Liver (tissue), 9 donors: ENCODE results near the gene OR6K3. TPM values are rescaled to one million over a fixed set of nuclear protein-coding genes. Genes with fewer than 3 reads are reported as not detected.
"Not testable (repeated sequence)": the region's sequence is repeated elsewhere in the genome, so short reads cannot be mapped to it uniquely, and the experiment has no call there.

Experiments used
- DNase-seq: peaks from one replicate; pipeline ENCODE4 v3.0.0-alpha.2; 2017; ENCODE audit warnings: low spot score
- H3K27ac ChIP-seq, 2 donors: one replicate each; pipeline ENCODE4 v1.7.0; 2013; ENCODE audit warnings: inconsistent platforms in 2 of 2, low read length in 2 of 2, control low read depth in 1 of 2, low read depth in 1 of 2, mild to moderate bottlenecking in 1 of 2
- H3K27me3 ChIP-seq, 4 donors: one replicate each; pipeline versions ENCODE4 v1.6.1 to v1.7.0; 2013; ENCODE audit warnings: low read length in 3 of 4, inconsistent platforms in 1 of 4, mild to moderate bottlenecking in 1 of 4, moderate library complexity in 1 of 4; ENCODE audit not compliant: control insufficient read depth in 4 of 4, insufficient read depth in 4 of 4
- H3K36me3 ChIP-seq, 4 donors: one replicate each; pipeline versions ENCODE4 v1.6.1 to v1.7.0; 2013; ENCODE audit warnings: low read length in 3 of 4, mild to moderate bottlenecking in 3 of 4, low read depth in 1 of 4, moderate library complexity in 1 of 4; ENCODE audit not compliant: control insufficient read depth in 4 of 4, insufficient read depth in 3 of 4
- H3K4me1 ChIP-seq, 4 donors: one replicate each; pipeline versions ENCODE4 v1.6.1 to v1.7.0; 2013; ENCODE audit warnings: low read length in 3 of 4, mild to moderate bottlenecking in 3 of 4, moderate library complexity in 1 of 4; ENCODE audit not compliant: control insufficient read depth in 4 of 4, insufficient read depth in 4 of 4
- H3K4me3 ChIP-seq, 3 donors: one replicate each; pipeline versions ENCODE4 v1.6.1 to v1.7.0; 2013; ENCODE audit warnings: low read length in 3 of 3, control low read depth in 1 of 3, low read depth in 1 of 3, mild to moderate bottlenecking in 1 of 3
- H3K9ac ChIP-seq, 2 donors: one replicate each; pipeline ENCODE4 v1.7.0; 2013; ENCODE audit warnings: low read length in 2 of 2, mild to moderate bottlenecking in 2 of 2, moderate library complexity in 2 of 2, control low read depth in 1 of 2, low read depth in 1 of 2
- H3K9me3 ChIP-seq, 4 donors: one replicate each; pipeline versions ENCODE4 v1.6.1 to v1.7.0; 2013; ENCODE audit warnings: low read length in 3 of 4; ENCODE audit not compliant: control insufficient read depth in 4 of 4
- CTCF ChIP-seq: fragments of 150-350 bp; IDR thresholded peaks from 2 replicates; pipeline ENCODE4 v1.5.1; 2017; ENCODE audit warnings: improper control_type of control experiment, low read depth, low read length; ENCODE audit not compliant: missing input control
- EGR1 ChIP-seq, 2 donors: IDR thresholded peaks; 2 replicates each; pipeline ENCODE4 v1.6.1; 2016 to 2018; ENCODE audit warnings: antibody characterized with exemption in 2 of 2, low read depth in 2 of 2
- FOXA1 ChIP-seq: IDR thresholded peaks from 2 replicates; pipeline ENCODE4 v1.6.1; 2016; ENCODE audit warnings: antibody characterized with exemption
- FOXA2 ChIP-seq: IDR thresholded peaks from 2 replicates; pipeline ENCODE4 v1.6.1; 2016; ENCODE audit warnings: antibody characterized with exemption
- GABPA ChIP-seq, 2 donors: IDR thresholded peaks in 1 of 2; conservative IDR thresholded peaks in 1 of 2; 2 replicates each; pipeline ENCODE4 v1.6.1; 2016; ENCODE audit warnings: antibody characterized with exemption in 2 of 2, mild to moderate bottlenecking in 1 of 2, moderate library complexity in 1 of 2
- HNF4A ChIP-seq, 2 donors: conservative IDR thresholded peaks; 2 replicates each; pipeline ENCODE4 v1.6.1; 2016; ENCODE audit warnings: antibody characterized with exemption in 2 of 2, mild to moderate bottlenecking in 2 of 2
- HNF4G ChIP-seq: IDR thresholded peaks from 2 replicates; pipeline ENCODE4 v1.6.1; 2016; ENCODE audit warnings: antibody characterized with exemption
- JUND ChIP-seq, 2 donors: IDR thresholded peaks; 2 replicates each; pipeline ENCODE4 v1.6.1; 2016; ENCODE audit warnings: antibody characterized with exemption in 2 of 2
- NR2F2 ChIP-seq: IDR thresholded peaks from 2 replicates; pipeline ENCODE4 v1.6.1; 2016; ENCODE audit warnings: antibody characterized with exemption
- RAD21 ChIP-seq, 2 donors: IDR thresholded peaks; 2 replicates each; pipeline ENCODE4 v1.6.1; 2016; ENCODE audit warnings: antibody characterized with exemption in 2 of 2, mild to moderate bottlenecking in 2 of 2
- RXRA ChIP-seq, 2 donors: IDR thresholded peaks; 2 replicates each; pipeline ENCODE4 v1.6.1; 2017 to 2018; ENCODE audit warnings: antibody characterized with exemption in 2 of 2, mild to moderate bottlenecking in 1 of 2
- SP1 ChIP-seq: IDR thresholded peaks from 2 replicates; pipeline ENCODE4 v1.6.1; 2018; ENCODE audit warnings: antibody characterized with exemption, mild to moderate bottlenecking
- YY1 ChIP-seq: IDR thresholded peaks from 2 replicates; pipeline ENCODE4 v1.6.1; 2016; ENCODE audit warnings: antibody characterized with exemption, mild to moderate bottlenecking
- WGBS: extraction: QIAGEN DNeasy Blood & Tissue Kit; methylation state at CpG from one replicate; pipeline ENCODE4 v1.1.7; 2013; 5-methylcytosine and 5-hydroxymethylcytosine counted together
- polyA plus RNA-seq, 2 donors: library from polyadenylated mRNA; stranded (reverse) in 1 of 2; unstranded in 1 of 2; fragments of 200-250 nt in 1 of 2; fragments of >200 nt in 1 of 2; fragmentation: Nextera tagmentation in 1 of 2; extraction: Ambion mirVana in 1 of 2; gene quantifications; one replicate each; pipeline versions ENCODE4 v1.2.1 to v1.2.3, GENCODE V29; 2013 to 2015
- total RNA-seq, 2 donors: library from RNA; depleted of rRNA; stranded (reverse); fragments of >200 nt; gene quantifications; one replicate each; pipeline ENCODE4 v1.2.3, GENCODE V29; 2014
- TF ChIP-seq, protein P1 (sequence below): IDR thresholded peaks from 2 replicates; pipeline ENCODE4 v1.6.1; 2016; ENCODE audit warnings: antibody characterized with exemption
- TF ChIP-seq, protein P2 (sequence below): IDR thresholded peaks from 2 replicates; pipeline ENCODE4 v1.6.1; 2016; ENCODE audit warnings: antibody characterized with exemption
- TF ChIP-seq, protein P3 (sequence below): IDR thresholded peaks from 2 replicates; pipeline ENCODE4 v1.6.1; 2016; ENCODE audit warnings: antibody characterized with exemption
- TF ChIP-seq, protein P4 (sequence below): IDR thresholded peaks from 2 replicates; pipeline ENCODE4 v1.6.1; 2016; ENCODE audit warnings: antibody characterized with exemption, mild to moderate bottlenecking
- donor health status: healthy.
- donor health status: healthy.
- donor health status: healthy.
- donor health status: healthy.
- donor health status: healthy.

Gene OR6K3
- total and polyA plus RNA-seq, 4 donors: 0.19 TPM; not detected in 3

- no peak for DNase-seq
- Histone ChIP-seq H3K27me3 (no peaks in the 10 kb centered on the region), H3K36me3 (no peaks in the 10 kb centered on the region), H3K9ac (no peak overlapping the region), H3K4me1 (no peaks in the 10 kb centered on the region), H3K9me3 (no peaks in the 10 kb centered on the region), H3K27ac (no peak overlapping the region), H3K4me3 (no peak overlapping the region)
- TF ChIP-seq, protein P1, sequence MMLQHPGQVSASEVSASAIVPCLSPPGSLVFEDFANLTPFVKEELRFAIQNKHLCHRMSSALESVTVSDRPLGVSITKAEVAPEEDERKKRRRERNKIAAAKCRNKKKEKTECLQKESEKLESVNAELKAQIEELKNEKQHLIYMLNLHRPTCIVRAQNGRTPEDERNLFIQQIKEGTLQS: no peak
- TF ChIP-seq SP1: no peak
- no peak for TF ChIP-seq RAD21 (IDR thresholded peaks at IDR 0.05)
- TF ChIP-seq RXRA (IDR thresholded peaks at IDR 0.05): no peak
- no peak for TF ChIP-seq EGR1 (IDR thresholded peaks at IDR 0.05; ENCODE audit: low read depth in 2 of 2)
- TF ChIP-seq YY1: no peak
- no peak for TF ChIP-seq CTCF
- no peak for TF ChIP-seq JUND (IDR thresholded peaks at IDR 0.05)
- TF ChIP-seq, protein P2, sequence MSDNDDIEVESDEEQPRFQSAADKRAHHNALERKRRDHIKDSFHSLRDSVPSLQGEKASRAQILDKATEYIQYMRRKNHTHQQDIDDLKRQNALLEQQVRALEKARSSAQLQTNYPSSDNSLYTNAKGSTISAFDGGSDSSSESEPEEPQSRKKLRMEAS: no peak
- no peak for TF ChIP-seq GABPA (IDR thresholded peaks at IDR 0.05 in 1 of 2, conservative IDR thresholded peaks at IDR 0.05 in 1 of 2)
Measured at GRCh38 chr1:158689875-158690274, 30.6 kb downstream of the OR6K3 start.

- 62% methylated on average over 1 of the region's 1 CpG for WGBS
- Histone ChIP-seq H3K4me1 (no peaks in the 10 kb centered on the region), H3K36me3 (no peaks in the 10 kb centered on the region), H3K9ac (no peak overlapping the region), H3K27ac (no peak overlapping the region), H3K27me3 (peaks cover 0 to 4% (median 0%) of the 10 kb centered on the region in 4 donors), H3K4me3 (no peak overlapping the region), H3K9me3 (no peaks in the 10 kb centered on the region)
- TF ChIP-seq RAD21 (IDR thresholded peaks at IDR 0.05) (no peak), FOXA2 (no peak), FOXA1 (no peak), NR2F2 (no peak), GABPA (IDR thresholded peaks at IDR 0.05 in 1 of 2, conservative IDR thresholded peaks at IDR 0.05 in 1 of 2) (no peak), SP1 (no peak), YY1 (no peak), HNF4A (conservative IDR thresholded peaks at IDR 0.05) (no peak), JUND (IDR thresholded peaks at IDR 0.05) (no peak), HNF4G (no peak)
- TF ChIP-seq, protein P3, sequence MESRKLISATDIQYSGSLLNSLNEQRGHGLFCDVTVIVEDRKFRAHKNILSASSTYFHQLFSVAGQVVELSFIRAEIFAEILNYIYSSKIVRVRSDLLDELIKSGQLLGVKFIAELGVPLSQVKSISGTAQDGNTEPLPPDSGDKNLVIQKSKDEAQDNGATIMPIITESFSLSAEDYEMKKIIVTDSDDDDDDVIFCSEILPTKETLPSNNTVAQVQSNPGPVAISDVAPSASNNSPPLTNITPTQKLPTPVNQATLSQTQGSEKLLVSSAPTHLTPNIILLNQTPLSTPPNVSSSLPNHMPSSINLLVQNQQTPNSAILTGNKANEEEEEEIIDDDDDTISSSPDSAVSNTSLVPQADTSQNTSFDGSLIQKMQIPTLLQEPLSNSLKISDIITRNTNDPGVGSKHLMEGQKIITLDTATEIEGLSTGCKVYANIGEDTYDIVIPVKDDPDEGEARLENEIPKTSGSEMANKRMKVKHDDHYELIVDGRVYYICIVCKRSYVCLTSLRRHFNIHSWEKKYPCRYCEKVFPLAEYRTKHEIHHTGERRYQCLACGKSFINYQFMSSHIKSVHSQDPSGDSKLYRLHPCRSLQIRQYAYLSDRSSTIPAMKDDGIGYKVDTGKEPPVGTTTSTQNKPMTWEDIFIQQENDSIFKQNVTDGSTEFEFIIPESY: no peak
- TF ChIP-seq, protein P2: no peak
- TF ChIP-seq, protein P1: no peak
- TF ChIP-seq, protein P4, sequence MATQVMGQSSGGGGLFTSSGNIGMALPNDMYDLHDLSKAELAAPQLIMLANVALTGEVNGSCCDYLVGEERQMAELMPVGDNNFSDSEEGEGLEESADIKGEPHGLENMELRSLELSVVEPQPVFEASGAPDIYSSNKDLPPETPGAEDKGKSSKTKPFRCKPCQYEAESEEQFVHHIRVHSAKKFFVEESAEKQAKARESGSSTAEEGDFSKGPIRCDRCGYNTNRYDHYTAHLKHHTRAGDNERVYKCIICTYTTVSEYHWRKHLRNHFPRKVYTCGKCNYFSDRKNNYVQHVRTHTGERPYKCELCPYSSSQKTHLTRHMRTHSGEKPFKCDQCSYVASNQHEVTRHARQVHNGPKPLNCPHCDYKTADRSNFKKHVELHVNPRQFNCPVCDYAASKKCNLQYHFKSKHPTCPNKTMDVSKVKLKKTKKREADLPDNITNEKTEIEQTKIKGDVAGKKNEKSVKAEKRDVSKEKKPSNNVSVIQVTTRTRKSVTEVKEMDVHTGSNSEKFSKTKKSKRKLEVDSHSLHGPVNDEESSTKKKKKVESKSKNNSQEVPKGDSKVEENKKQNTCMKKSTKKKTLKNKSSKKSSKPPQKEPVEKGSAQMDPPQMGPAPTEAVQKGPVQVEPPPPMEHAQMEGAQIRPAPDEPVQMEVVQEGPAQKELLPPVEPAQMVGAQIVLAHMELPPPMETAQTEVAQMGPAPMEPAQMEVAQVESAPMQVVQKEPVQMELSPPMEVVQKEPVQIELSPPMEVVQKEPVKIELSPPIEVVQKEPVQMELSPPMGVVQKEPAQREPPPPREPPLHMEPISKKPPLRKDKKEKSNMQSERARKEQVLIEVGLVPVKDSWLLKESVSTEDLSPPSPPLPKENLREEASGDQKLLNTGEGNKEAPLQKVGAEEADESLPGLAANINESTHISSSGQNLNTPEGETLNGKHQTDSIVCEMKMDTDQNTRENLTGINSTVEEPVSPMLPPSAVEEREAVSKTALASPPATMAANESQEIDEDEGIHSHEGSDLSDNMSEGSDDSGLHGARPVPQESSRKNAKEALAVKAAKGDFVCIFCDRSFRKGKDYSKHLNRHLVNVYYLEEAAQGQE: no peak
- DNase-seq: no peak
Measured at GRCh38 chr1:158689110-158689509, 31.4 kb downstream of the OR6K3 start.

DNA sequence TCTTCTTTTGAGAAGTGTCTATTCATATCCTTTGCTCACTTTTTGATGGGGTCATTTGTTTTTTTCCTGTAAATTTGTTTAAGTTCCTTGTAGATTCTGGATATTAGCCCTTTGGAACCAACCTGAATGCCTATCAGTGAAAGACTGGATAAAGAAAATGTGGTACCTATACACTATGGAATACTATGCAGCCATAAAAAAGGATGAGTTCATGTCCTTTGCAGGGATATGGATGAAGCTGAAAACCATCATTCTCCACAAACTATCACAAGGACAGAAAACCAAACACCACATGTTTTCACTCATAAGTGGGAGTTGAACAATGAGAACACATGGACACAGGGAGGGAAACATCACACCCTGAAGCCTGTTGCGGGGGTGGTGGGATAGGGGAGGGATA is 32.2 kb downstream of the OR6K3 start:
- not testable (repeated sequence) for H3K9me3 ChIP-seq, H3K4me3 ChIP-seq, H3K27ac ChIP-seq

More for the DNA sequence above, 32.2 kb downstream of the OR6K3 start:
- H3K27me3 ChIP-seq, H3K4me1 ChIP-seq, DNase-seq, H3K36me3 ChIP-seq, H3K9ac ChIP-seq: not testable (repeated sequence)
- WGBS: 69% methylated on average over 1 of the region's 1 CpG
